ENCODE results near the gene TULP4. TPM values are rescaled to one million over a fixed set of nuclear protein-coding genes. Genes with fewer than 3 reads are reported as not detected.
"Not testable (repeated sequence)": the region's sequence is repeated elsewhere in the genome, so short reads cannot be mapped to it uniquely, and the experiment has no call there.

Gene TULP4
- total RNA-seq, 1 donor: 105 TPM

DNA sequence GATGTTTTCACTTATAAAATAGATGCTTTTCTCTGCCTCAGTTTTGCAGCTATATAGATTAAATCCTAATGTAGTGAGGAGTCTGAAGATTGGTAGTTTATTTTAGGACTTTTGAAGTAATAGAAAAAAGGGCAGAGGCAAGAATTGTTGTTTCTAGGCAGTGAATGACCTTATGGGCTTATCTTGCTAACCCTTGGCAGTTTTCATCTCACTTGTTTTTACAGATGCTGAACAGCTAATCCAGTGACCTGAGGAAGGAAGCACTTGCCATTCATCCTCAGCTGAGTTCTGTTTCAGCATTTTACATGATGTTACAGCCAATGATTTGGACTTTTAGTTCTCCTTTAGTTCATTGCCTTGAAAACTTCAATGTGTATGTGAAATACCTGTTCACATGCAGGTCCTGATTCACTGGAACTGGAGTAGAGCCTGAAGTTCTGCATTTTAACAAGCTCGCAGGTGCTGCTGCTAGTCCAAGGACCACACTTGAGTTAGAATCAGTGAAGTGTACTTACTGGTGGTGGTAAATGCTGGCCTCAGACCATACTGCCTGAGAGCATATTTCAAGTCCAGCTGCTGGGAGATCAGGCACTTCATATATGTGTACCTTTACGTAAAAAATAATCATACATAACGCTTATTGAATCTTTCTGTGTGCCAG lies 86.9 kb downstream of the TULP4 start:
- H3K27me3 ChIP-seq (ENCODE audit: insufficient read depth, low read length): no peaks in the 10 kb centered on the region
- H3K9me3 ChIP-seq (ENCODE audit: low read depth, low read length): no peaks in the 10 kb centered on the region
- no peaks in the 10 kb centered on the region for H3K4me1 ChIP-seq (ENCODE audit: insufficient read depth, low read length)
- no peak overlapping the region for H3K4me3 ChIP-seq (ENCODE audit: low read length)

DNA sequence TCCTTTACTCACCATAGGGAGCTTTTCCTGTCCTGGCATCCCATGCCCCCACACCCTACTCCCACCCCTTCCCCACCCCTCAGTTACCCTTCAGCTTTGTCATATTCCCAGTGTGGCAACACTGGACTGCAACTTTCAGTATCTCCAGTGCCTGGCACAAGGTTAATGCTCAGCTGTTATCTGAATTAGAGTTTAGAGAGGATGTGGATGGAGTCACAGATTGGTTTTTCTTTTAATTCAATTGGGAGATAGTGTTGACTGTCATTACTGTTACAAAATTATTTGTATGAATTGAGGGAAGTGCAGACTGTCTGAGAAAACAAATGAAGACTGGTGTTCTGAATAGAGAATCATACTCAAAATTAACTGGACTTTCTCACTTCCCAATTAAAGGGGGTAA lies 89.9 kb downstream of the TULP4 start:
- no peaks in the 10 kb centered on the region for H3K9me3 ChIP-seq (ENCODE audit: low read depth, low read length)
- no peak overlapping the region for H3K4me3 ChIP-seq (ENCODE audit: low read length)
- no peaks in the 10 kb centered on the region for H3K4me1 ChIP-seq (ENCODE audit: insufficient read depth, low read length)
- no peaks in the 10 kb centered on the region for H3K27me3 ChIP-seq (ENCODE audit: insufficient read depth, low read length)

- H3K4me1 ChIP-seq (ENCODE audit: insufficient read depth, low read length); H3K9me3 ChIP-seq (ENCODE audit: low read depth, low read length); H3K4me3 ChIP-seq (ENCODE audit: low read length); H3K27me3 ChIP-seq (ENCODE audit: insufficient read depth, low read length): not testable (repeated sequence)
Measured at GRCh38 chr6:158405321-158405831, 93.1 kb downstream of the TULP4 start.

DNA sequence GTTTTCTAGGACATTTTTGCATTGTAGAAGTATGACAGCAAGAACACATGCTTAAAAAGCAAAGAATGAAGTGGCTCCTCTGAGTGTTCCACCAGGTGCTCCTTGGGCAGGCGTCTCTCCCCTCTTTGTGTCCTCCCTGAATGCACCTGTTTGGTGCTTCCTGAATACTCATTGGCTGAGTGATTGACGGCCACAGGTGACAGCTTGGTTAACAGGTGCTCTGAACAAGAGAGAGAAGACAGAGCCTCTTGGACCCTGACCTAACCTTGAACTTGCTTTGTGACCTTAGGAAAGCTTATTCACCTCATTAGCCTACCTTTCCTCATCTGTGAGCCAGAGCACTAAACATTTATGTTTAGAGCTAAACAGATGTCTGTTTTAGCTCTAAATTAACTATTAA lies 93.7 kb downstream of the TULP4 start:
- H3K27me3 ChIP-seq (ENCODE audit: insufficient read depth, low read length): no peaks in the 10 kb centered on the region
- H3K4me3 ChIP-seq (ENCODE audit: low read length): no peak overlapping the region
- H3K9me3 ChIP-seq (ENCODE audit: low read depth, low read length): no peaks in the 10 kb centered on the region
- H3K4me1 ChIP-seq (ENCODE audit: insufficient read depth, low read length): no peaks in the 10 kb centered on the region

DNA sequence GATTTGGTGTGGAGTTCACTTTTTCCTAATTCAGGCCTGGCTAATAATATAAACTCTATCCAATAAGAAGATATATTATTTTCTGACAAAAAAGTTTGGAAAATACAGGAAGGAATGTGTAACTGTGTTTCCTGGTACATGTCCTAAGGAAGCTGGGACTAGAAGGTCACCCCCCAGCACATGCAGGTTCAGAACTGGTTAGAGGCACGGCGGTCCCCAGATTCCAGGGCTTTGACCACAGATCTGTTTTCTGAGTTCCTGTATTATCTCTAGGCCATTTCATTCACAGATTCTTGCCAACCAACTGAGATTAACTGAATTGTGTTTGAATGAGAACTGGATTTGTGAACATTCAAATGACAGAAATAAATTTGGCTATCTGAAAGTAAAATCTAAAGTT lies 94.5 kb downstream of the TULP4 start:
- Histone ChIP-seq H3K4me1 (ENCODE audit: insufficient read depth, low read length) (no peaks in the 10 kb centered on the region), H3K4me3 (ENCODE audit: low read length) (no peak overlapping the region), H3K27me3 (ENCODE audit: insufficient read depth, low read length) (no peaks in the 10 kb centered on the region), H3K9me3 (ENCODE audit: low read depth, low read length) (no peaks in the 10 kb centered on the region)

DNA sequence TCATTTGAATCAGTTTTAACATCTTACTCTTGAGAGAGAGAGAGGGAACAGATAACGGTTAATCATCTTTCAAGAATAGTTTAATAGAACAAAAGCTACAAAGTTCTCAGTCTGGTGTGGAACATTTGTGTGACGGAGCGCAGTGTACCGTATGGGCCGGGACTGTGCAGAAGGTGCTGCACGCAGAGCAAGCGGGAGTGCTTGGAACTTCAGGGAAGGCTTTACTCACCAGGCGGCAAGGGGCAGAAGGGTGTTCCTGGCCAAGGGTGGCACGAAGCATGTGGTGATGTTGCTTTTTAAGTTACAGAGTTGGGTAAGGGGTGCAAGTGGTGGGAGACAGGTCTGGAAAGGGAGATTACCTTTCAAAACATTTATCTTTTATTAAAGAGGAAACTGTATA lies 95.7 kb downstream of the TULP4 start:
- H3K9me3 ChIP-seq (ENCODE audit: low read depth, low read length): no peaks in the 10 kb centered on the region
- no peaks in the 10 kb centered on the region for H3K4me1 ChIP-seq (ENCODE audit: insufficient read depth, low read length)
- H3K27me3 ChIP-seq (ENCODE audit: insufficient read depth, low read length): no peaks in the 10 kb centered on the region
- H3K4me3 ChIP-seq (ENCODE audit: low read length): no peak overlapping the region

DNA sequence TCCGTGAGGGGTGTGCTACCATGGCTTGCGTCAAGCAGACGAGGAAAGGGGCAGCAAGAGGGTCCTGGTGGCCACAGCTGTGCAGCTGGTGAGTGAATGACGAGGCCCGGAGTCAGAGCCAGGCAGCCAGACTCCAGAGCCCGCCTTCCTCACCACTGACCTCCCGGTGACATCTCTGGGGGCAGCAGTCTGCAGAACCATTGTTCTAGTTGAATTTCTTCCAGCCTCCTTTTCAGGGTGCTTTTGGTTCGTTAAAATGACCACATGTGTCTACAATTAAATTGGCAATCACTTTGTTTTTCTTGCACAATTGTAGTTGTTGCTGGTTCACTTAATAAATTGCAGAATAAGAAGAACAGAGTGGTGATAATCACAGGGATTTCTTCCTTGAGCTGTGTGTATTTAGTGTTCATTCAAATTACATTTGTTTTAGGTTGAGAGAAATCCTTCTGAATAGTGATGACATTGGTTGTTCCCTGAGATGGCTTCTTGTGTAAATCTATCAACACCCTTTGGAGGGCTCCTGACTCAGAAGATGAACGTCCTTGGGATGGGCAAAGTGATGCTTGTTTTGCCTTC lies 96.4 kb downstream of the TULP4 start:
- H3K4me3 ChIP-seq (ENCODE audit: low read length): no peak overlapping the region
- no peaks in the 10 kb centered on the region for H3K4me1 ChIP-seq (ENCODE audit: insufficient read depth, low read length)
- H3K27me3 ChIP-seq (ENCODE audit: insufficient read depth, low read length): no peaks in the 10 kb centered on the region
- H3K9me3 ChIP-seq (ENCODE audit: low read depth, low read length): no peaks in the 10 kb centered on the region

DNA sequence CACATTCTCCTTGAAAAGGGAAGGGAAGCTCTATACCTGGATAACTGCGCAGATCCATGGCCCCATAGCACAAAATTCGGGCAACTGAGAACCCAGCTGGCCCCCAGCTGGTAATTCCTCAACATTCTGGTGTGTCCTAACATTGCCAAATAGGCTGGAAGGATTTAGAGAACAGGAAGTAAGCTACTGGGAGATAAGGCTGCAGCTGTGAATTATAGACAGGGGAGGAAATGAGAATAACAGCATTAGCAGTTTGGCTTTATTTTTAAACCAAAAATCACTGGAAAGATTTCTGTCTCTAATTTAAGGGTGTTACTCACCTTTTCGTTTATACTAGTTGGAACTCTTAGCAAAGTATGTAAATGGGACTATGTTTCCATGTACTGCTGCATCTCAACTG lies 97.2 kb downstream of the TULP4 start:
- Histone ChIP-seq H3K4me1 (ENCODE audit: insufficient read depth, low read length) (no peaks in the 10 kb centered on the region), H3K4me3 (ENCODE audit: low read length) (no peak overlapping the region), H3K27me3 (ENCODE audit: insufficient read depth, low read length) (no peaks in the 10 kb centered on the region), H3K9me3 (ENCODE audit: low read depth, low read length) (no peaks in the 10 kb centered on the region)

DNA sequence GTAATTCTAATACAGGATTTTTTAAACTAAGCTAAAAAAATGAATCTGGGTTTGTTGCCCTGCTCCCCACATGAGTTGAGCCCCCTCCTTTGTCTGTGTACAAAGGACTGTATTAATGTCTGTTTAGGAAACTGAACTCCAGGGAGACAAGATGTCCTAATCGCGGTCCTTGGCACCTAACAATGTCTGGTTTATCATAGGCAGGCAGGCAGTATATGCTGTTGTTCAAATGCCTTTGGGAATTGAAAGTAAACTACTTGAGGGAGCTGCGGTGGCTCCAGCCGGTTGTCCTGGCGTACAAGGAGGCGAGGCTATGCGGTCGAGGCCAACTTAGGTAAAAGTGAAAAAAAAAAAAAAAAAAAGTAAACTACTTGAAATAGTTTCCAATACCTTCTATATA lies 98.5 kb downstream of the TULP4 start:
- Histone ChIP-seq H3K4me1 (ENCODE audit: insufficient read depth, low read length) (no peaks in the 10 kb centered on the region), H3K27me3 (ENCODE audit: insufficient read depth, low read length) (no peaks in the 10 kb centered on the region), H3K4me3 (ENCODE audit: low read length) (no peak overlapping the region), H3K9me3 (ENCODE audit: low read depth, low read length) (no peaks in the 10 kb centered on the region)

- Histone ChIP-seq H3K4me1 (ENCODE audit: insufficient read depth, low read length) (no peaks in the 10 kb centered on the region), H3K4me3 (ENCODE audit: low read length) (no peak overlapping the region), H3K27me3 (ENCODE audit: insufficient read depth, low read length) (no peaks in the 10 kb centered on the region), H3K9me3 (ENCODE audit: low read depth, low read length) (no peaks in the 10 kb centered on the region)
Measured at GRCh38 chr6:158411998-158412397, 99.7 kb downstream of the TULP4 start.

- H3K9me3 ChIP-seq (ENCODE audit: low read depth, low read length): no peaks in the 10 kb centered on the region
- no peak overlapping the region for H3K4me3 ChIP-seq (ENCODE audit: low read length)
- H3K4me1 ChIP-seq (ENCODE audit: insufficient read depth, low read length): no peaks in the 10 kb centered on the region
- no peaks in the 10 kb centered on the region for H3K27me3 ChIP-seq (ENCODE audit: insufficient read depth, low read length)
Measured at GRCh38 chr6:158413028-158413427, 100.8 kb downstream of the TULP4 start.

GRCh38 chr6:158413814-158414565 lies 101.7 kb downstream of the TULP4 start:
- H3K27me3 ChIP-seq (ENCODE audit: insufficient read depth, low read length): no peaks in the 10 kb centered on the region

DNA sequence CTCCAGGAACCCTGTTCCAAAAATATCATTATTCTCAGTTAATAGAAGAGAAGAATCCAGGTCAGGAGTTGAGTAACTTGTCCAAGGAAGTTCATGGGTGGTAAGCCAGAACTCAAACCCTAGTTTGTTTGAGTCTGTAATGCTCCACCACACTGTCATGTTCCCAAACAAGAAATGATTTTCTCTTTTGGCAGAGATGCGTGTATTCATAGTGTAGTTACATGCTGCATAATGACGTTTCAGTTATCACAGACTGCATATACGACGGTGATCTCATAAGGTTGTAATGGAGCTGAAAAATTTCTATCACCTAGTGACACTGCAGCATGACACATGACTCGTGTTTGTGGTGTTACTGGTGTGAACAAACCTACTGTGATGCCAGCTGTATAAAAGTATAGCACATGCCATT lies 102.6 kb downstream of the TULP4 start:
- Histone ChIP-seq H3K9me3 (ENCODE audit: low read depth, low read length) (peaks cover 5% of the 10 kb centered on the region), H3K4me1 (ENCODE audit: insufficient read depth, low read length) (no peaks in the 10 kb centered on the region), H3K4me3 (ENCODE audit: low read length) (no peak overlapping the region), H3K27me3 (ENCODE audit: insufficient read depth, low read length) (no peaks in the 10 kb centered on the region)

More at GRCh38 chr6:158413814-158414565, 101.7 kb downstream of the TULP4 start:
- Histone ChIP-seq H3K9me3 (ENCODE audit: low read depth, low read length) (peaks cover 1% of the 10 kb centered on the region), H3K4me3 (ENCODE audit: low read length) (no peak overlapping the region), H3K4me1 (ENCODE audit: insufficient read depth, low read length) (no peaks in the 10 kb centered on the region)

DNA sequence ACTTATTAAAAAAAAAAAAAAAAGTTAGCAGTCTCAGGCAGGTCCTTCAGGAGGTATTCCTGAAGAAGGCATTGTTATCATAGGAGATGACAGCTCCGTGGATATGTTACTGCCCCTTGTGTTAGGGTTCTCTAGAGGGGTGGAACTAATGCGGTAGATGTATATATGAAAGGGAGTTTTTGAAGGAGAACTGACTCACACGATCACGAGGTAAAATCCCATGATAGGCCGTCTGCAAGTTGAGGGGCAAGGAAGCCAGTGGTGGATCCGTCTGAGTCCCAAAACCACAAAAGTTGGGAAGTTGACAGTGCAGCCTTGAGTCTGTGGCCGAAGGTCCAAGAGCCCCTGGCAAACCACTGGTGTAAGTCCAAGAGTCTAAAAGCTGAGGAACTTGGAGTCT lies 103.4 kb downstream of the TULP4 start:
- Histone ChIP-seq H3K4me3 (ENCODE audit: low read length) (no peak overlapping the region), H3K4me1 (ENCODE audit: insufficient read depth, low read length) (no peaks in the 10 kb centered on the region), H3K27me3 (ENCODE audit: insufficient read depth, low read length) (no peaks in the 10 kb centered on the region), H3K9me3 (ENCODE audit: low read depth, low read length) (peaks cover 5% of the 10 kb centered on the region)

DNA sequence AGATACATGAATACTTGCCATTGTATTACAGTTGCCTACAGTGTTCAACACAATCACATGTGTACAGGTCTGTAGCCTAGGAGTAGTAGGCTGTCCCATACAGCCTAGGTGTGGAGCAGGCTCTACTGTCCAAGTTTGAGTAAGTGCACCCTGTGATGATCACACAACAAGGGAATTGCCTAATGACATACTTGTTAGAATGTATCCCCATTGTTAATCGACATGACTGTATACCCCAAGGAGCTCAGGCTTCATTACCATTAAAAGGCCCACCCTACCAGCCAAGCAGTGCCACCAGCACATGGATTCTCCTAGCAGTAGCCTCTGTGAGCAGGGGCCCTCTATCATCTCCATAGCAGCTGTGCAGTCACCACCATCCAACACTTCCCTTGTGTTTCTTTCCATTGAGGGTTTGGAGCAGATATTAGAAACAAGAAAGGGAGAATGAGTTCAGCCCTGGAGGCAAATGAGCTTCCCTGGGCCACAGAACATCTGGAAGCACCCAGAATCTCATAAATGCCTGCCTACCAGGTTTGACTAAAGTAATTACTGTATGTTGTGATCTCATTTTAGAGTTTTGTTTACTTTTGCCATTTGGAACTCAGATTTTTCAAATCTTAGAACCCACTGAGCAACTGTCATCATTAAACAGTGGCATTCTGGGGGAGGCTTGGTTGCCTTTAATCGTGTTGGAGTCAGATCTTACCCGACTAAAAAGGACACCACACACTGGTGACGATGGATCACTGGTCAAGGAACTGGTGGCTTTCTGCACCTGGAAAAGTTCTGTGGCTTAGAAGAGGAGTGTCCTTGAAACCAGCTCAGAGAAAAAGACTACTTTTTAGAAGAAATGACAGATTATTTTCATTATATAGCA lies 104.9 kb downstream of the TULP4 start:
- Histone ChIP-seq H3K4me1 (ENCODE audit: insufficient read depth, low read length) (no peaks in the 10 kb centered on the region), H3K4me3 (ENCODE audit: low read length) (no peak overlapping the region), H3K9me3 (ENCODE audit: low read depth, low read length) (peaks cover 5% of the 10 kb centered on the region), H3K27me3 (ENCODE audit: insufficient read depth, low read length) (no peaks in the 10 kb centered on the region)
